ENCODE data around the gene SLC5A5.
"Not testable (repeated sequence)": the region's sequence is repeated elsewhere in the genome, so short reads cannot be mapped to it uniquely, and the experiment has no call there.

Gene SLC5A5

GRCh38 chr19:17919122-17919521, 47.4 kb downstream of the SLC5A5 start:
- not testable (repeated sequence) for DNase-seq (ENCODE audit: low read depth in 2 of 2)

GRCh38 chr19:17920527-17920926, 48.8 kb downstream of the SLC5A5 start:
- no peak for DNase-seq (ENCODE audit: low read depth in 2 of 2)

- no peak for DNase-seq (ENCODE audit: low read depth in 2 of 2)
These were observed 50.4 kb downstream of the SLC5A5 start for GRCh38 chr19:17922138-17922537.

GRCh38 chr19:17926044-17926443, 54.3 kb downstream of the SLC5A5 start:
- no peak for DNase-seq (ENCODE audit: low read depth in 2 of 2)

- DNase-seq (ENCODE audit: low read depth in 2 of 2): no peak
These were observed 57.3 kb downstream of the SLC5A5 start for GRCh38 chr19:17929056-17929455.

GRCh38 chr19:17931532-17932191, 59.9 kb downstream of the SLC5A5 start:
- DNase-seq (ENCODE audit: low read depth in 2 of 2): no peak

- peak; percentile 80 to 89 for DNase-seq (ENCODE audit: low read depth in 2 of 2)
These were observed 61.0 kb downstream of the SLC5A5 start, which contains the start of gene CCDC124 for GRCh38 chr19:17932485-17933338. Gene CCDC124 (plus strand): TSS chr19:17933015. CDS start chr19:17936421, 3,406 bp downstream.

- no peak for DNase-seq (ENCODE audit: low read depth in 2 of 2)
These were observed 61.8 kb downstream of the SLC5A5 start for GRCh38 chr19:17933414-17934129.

- no peak for DNase-seq (ENCODE audit: low read depth in 2 of 2)
These were observed 64.6 kb downstream of the SLC5A5 start for GRCh38 chr19:17936379-17936778.

- no peak for DNase-seq (ENCODE audit: low read depth in 2 of 2)
These were observed 65.7 kb downstream of the SLC5A5 start for GRCh38 chr19:17937371-17937900.

GRCh38 chr19:17938092-17938845, 66.5 kb downstream of the SLC5A5 start:
- DNase-seq (ENCODE audit: low read depth in 2 of 2): peak; percentile 65 to 73

GRCh38 chr19:17942181-17942580, 70.4 kb downstream of the SLC5A5 start:
- no peak for DNase-seq (ENCODE audit: low read depth in 2 of 2)

GRCh38 chr19:17942582-17943273, 71.0 kb downstream of the SLC5A5 start:
- no peak for DNase-seq (ENCODE audit: low read depth in 2 of 2)

- DNase-seq (ENCODE audit: low read depth in 2 of 2): no peak
These were observed 71.8 kb downstream of the SLC5A5 start for GRCh38 chr19:17943274-17944221.

- DNase-seq (ENCODE audit: low read depth in 2 of 2): no peak
These were observed 72.6 kb downstream of the SLC5A5 start for GRCh38 chr19:17944301-17944700.

All from stimulated activated CD8-positive, alpha-beta memory T cell treated with anti-CD3 and anti-CD28 coated beads, Interleukin-7, amount 100 ng/mL, for 4 hours (primary cell).